ENCODE data around the gene TLCD2. TPM values are rescaled to one million over a fixed set of nuclear protein-coding genes. Genes with fewer than 3 reads are reported as not detected.

Gene TLCD2
- total and polyA plus RNA-seq, 4 donors: 1.2 to 7.3 (median 3.4) TPM

- no peak for TF ChIP-seq HNF4G (IDR thresholded peaks at IDR 0.05)
- WGBS: 86% methylated on average over 5 of the region's 5 CpGs
Measured at GRCh38 chr17:1759529-1759928, 49.4 kb upstream of the TLCD2 start.

GRCh38 chr17:1758807-1759206, 48.6 kb upstream of the TLCD2 start:
- Histone ChIP-seq H3K27me3 (ENCODE audit: control insufficient read depth in 4 of 4, insufficient read depth in 4 of 4, low read length in 3 of 4) (no peaks in the 10 kb centered on the region), H3K9me3 (ENCODE audit: control insufficient read depth in 4 of 4, low read length in 3 of 4) (no peaks in the 10 kb centered on the region), H3K36me3 (ENCODE audit: control insufficient read depth in 4 of 4, insufficient read depth in 3 of 4, low read depth in 1 of 4, low read length in 3 of 4) (peaks cover 0 to 4% (median 2%) of the 10 kb centered on the region in 4 donors), H3K4me3 (ENCODE audit: low read depth in 1 of 3, low read length in 3 of 3) (no peak overlapping the region), H3K4me1 (ENCODE audit: control insufficient read depth in 4 of 4, insufficient read depth in 4 of 4, low read length in 3 of 4) (peaks cover 0 to 21% (median 9%) of the 10 kb centered on the region in 4 donors), H3K27ac (ENCODE audit: low read depth in 1 of 2, low read length in 2 of 2) (no peak overlapping the region), H3K9ac (ENCODE audit: low read depth in 1 of 2, low read length in 2 of 2) (no peak overlapping the region)
- 74% methylated on average over 15 of the region's 15 CpGs for WGBS
- DNase-seq (ENCODE audit: low spot score): no peak
- TF ChIP-seq ZBTB33 (IDR thresholded peaks at IDR 0.05): no peak
- no peak for TF ChIP-seq FOXA2 (IDR thresholded peaks at IDR 0.05)
- no peak for TF ChIP-seq JUND (IDR thresholded peaks at IDR 0.05)
- TF ChIP-seq HNF4G (IDR thresholded peaks at IDR 0.05): no peak
- TF ChIP-seq NR2F2 (IDR thresholded peaks at IDR 0.05): no peak
- no peak for TF ChIP-seq REST (IDR thresholded peaks at IDR 0.05)
- TF ChIP-seq GABPA (IDR thresholded peaks at IDR 0.05 in 1 of 2, conservative IDR thresholded peaks at IDR 0.05 in 1 of 2): no peak
- no peak for TF ChIP-seq FOXA1 (IDR thresholded peaks at IDR 0.05)
- no peak for TF ChIP-seq HNF4A (conservative IDR thresholded peaks at IDR 0.05)
- no peak for TF ChIP-seq MAX (IDR thresholded peaks at IDR 0.05)
- TF ChIP-seq CTCF (IDR thresholded peaks at IDR 0.05; ENCODE audit: low read depth, low read length, missing input control): no peak
- TF ChIP-seq ATF3 (IDR thresholded peaks at IDR 0.05): no peak
- TF ChIP-seq SP1 (IDR thresholded peaks at IDR 0.05): no peak
- no peak for TF ChIP-seq EGR1 (IDR thresholded peaks at IDR 0.05; ENCODE audit: low read depth in 2 of 2)
- no peak for TF ChIP-seq TAF1 (conservative IDR thresholded peaks at IDR 0.05)
- no peak for TF ChIP-seq YY1 (IDR thresholded peaks at IDR 0.05)
- no peak for TF ChIP-seq RXRA (IDR thresholded peaks at IDR 0.05)
- TF ChIP-seq RAD21 (IDR thresholded peaks at IDR 0.05): no peak

More at GRCh38 chr17:1759529-1759928, 49.4 kb upstream of the TLCD2 start:
- H3K27ac ChIP-seq (ENCODE audit: low read depth in 1 of 2, low read length in 2 of 2): no peak overlapping the region
- no peak overlapping the region for H3K9ac ChIP-seq (ENCODE audit: low read depth in 1 of 2, low read length in 2 of 2)
- H3K4me1 ChIP-seq (ENCODE audit: control insufficient read depth in 4 of 4, insufficient read depth in 4 of 4, low read length in 3 of 4): peaks cover 2 to 23% (median 12%) of the 10 kb centered on the region in 4 donors
- H3K27me3 ChIP-seq (ENCODE audit: control insufficient read depth in 4 of 4, insufficient read depth in 4 of 4, low read length in 3 of 4): no peaks in the 10 kb centered on the region
- H3K36me3 ChIP-seq (ENCODE audit: control insufficient read depth in 4 of 4, insufficient read depth in 3 of 4, low read depth in 1 of 4, low read length in 3 of 4): no peaks in the 10 kb centered on the region
- no peak overlapping the region for H3K4me3 ChIP-seq (ENCODE audit: low read depth in 1 of 3, low read length in 3 of 3)
- DNase-seq (ENCODE audit: low spot score): no peak
- H3K9me3 ChIP-seq (ENCODE audit: control insufficient read depth in 4 of 4, low read length in 3 of 4): no peaks in the 10 kb centered on the region

All from liver (tissue), 9 donors.